CD4-positive, alpha-beta T cell treated with Interleukin-17A for 1 hour (primary cell): ENCODE results near the gene APPBP2.
"Not testable (repeated sequence)": the region's sequence is repeated elsewhere in the genome, so short reads cannot be mapped to it uniquely, and the experiment has no call there.

Experiments
- DNase-seq: peaks from one replicate; pipeline ENCODE4 v3.0.0-alpha.2; 2020

The APPBP2 gene

GRCh38 chr17:60534010-60534555 lies 8.0 kb upstream of the APPBP2 start:
- DNase-seq, result no peak

GRCh38 chr17:60529806-60530205 lies 3.8 kb upstream of the APPBP2 start:
- DNase-seq, result no peak

- DNase-seq, result no peak
These were observed 2.8 kb upstream of the APPBP2 start for GRCh38 chr17:60528828-60529227.

GRCh38 chr17:60527701-60528100 lies 1.7 kb upstream of the APPBP2 start:
- DNase-seq, result no peak

- DNase-seq, result no peak
These were observed 684 bp upstream of the APPBP2 start for GRCh38 chr17:60526726-60527125.

GRCh38 chr17:60525328-60525684 lies 736 bp downstream of the APPBP2 start:
- no peak for DNase-seq

GRCh38 chr17:60524463-60525327 lies 1.3 kb downstream of the APPBP2 start:
- no peak for DNase-seq

- DNase-seq, result no peak
These were observed 2.2 kb downstream of the APPBP2 start for GRCh38 chr17:60523822-60524221.

- DNase-seq, result no peak
These were observed 3.0 kb downstream of the APPBP2 start for GRCh38 chr17:60522889-60523626.

- no peak for DNase-seq
These were observed 6.2 kb downstream of the APPBP2 start for GRCh38 chr17:60519795-60520194.

- DNase-seq, result not testable (repeated sequence)
These were observed 10.4 kb downstream of the APPBP2 start for GRCh38 chr17:60515683-60516082.

- DNase-seq, result not testable (repeated sequence)
These were observed 10.8 kb downstream of the APPBP2 start for GRCh38 chr17:60515199-60515598.

- no peak for DNase-seq
These were observed 11.5 kb downstream of the APPBP2 start for GRCh38 chr17:60514500-60514899.

GRCh38 chr17:60514053-60514452 lies 12.0 kb downstream of the APPBP2 start:
- no peak for DNase-seq

- DNase-seq, result no peak
These were observed 13.0 kb downstream of the APPBP2 start for GRCh38 chr17:60513014-60513413.

GRCh38 chr17:60510723-60511122 lies 15.3 kb downstream of the APPBP2 start:
- no peak for DNase-seq

- no peak for DNase-seq
These were observed 16.0 kb downstream of the APPBP2 start for GRCh38 chr17:60510031-60510430.

GRCh38 chr17:60508384-60508980 lies 17.6 kb downstream of the APPBP2 start:
- no peak for DNase-seq

GRCh38 chr17:60506312-60506711 lies 19.7 kb downstream of the APPBP2 start:
- DNase-seq, result no peak

- no peak for DNase-seq
These were observed 23.9 kb downstream of the APPBP2 start for GRCh38 chr17:60502145-60502544.

- no peak for DNase-seq
These were observed 24.5 kb downstream of the APPBP2 start for GRCh38 chr17:60501589-60501988.

- no peak for DNase-seq
These were observed 30.0 kb downstream of the APPBP2 start for GRCh38 chr17:60496041-60496440.

- no peak for DNase-seq
These were observed 30.8 kb downstream of the APPBP2 start for GRCh38 chr17:60495260-60495659.
